Activated naive CD4-positive, alpha-beta T cell treated with Interleukin-2 at 50 U/mL for 16 hours (primary cell): ENCODE data around the gene NEK6.

ENCODE experiments used
- DNase-seq: peaks from one replicate; pipeline ENCODE4 v3.0.0-alpha.2; 2020

Gene NEK6

GRCh38 chr9:124346347-124347163, 88.8 kb downstream of the NEK6 start:
- no peak for DNase-seq

DNA sequence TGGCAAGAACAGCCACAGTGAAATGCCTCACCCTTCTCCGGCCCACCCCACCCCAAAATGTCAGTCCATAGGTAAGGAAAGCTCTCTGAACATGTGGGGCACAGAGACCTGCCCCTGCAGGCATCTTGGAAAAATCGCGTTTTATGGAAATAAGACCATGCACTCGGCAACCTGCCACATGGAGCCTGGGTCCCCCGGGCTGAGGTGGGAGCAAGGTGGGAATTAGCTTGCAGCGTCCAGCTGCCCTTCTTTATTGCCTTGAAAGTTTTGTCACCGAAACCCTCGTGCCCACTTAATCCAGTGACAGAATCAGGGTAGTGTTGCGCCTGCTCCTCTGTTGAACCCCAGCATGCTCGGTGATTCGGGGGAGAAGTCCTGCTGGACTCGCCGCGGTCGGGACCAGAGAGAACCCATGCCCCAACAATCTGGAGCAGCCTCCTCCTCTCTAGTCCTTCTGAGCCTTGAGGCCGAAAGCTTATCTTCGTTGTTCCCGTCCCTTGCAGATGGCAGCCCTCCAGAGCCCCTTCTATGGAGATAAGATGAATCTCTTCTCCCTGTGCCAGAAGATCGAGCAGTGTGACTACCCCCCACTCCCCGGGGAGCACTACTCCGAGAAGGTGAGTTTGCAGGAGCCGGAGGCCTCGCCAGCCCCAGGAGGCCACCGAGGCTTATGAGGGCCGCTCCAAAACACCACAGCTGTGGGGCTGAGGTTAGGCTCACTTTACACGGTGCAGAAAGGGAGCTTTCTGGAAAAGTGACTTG, 89.6 kb downstream of the NEK6 start:
- DNase-seq: no peak

DNA sequence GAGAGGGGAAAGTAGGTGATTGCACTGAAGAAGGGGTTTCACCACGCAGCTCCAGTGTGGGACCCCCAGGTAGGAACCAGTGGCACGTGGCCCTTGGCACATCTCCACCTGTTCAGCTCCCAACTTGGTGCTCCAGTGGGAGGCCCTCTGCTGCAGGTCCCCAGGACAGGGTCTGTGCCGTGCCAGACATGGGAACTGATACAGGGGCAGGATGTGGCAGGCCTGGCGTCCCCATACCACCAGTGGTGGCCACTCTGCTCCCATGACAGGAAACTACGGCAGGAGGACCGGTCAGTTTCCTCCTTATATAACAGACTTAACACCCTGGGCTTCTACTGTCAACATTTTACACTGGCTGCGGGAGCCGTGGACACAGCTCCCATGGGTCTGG, 90.2 kb downstream of the NEK6 start:
- no peak for DNase-seq

GRCh38 chr9:124348363-124348762, 90.6 kb downstream of the NEK6 start:
- no peak for DNase-seq

DNA sequence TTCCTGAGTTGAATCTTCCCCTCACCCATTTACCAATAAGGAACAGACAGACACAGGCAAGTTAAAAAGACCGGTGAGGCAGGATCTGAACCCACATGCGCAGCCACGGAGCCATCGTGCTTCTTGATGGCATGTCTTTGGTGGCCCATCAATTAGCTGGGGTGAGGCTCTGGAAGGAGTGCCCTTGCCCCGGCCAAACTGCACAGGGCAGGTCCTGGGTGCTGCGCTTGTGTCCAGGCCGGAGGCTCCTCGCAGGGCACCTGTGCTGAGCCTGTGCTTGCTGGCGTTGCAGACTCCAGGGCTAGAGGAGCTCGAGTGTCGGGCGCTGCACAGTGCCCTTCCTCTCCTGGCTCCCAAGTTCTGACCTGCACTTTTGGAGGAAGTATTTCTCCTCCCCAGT, 91.1 kb downstream of the NEK6 start:
- DNase-seq: no peak

GRCh38 chr9:124349267-124349666, 91.5 kb downstream of the NEK6 start:
- DNase-seq: no peak

DNA sequence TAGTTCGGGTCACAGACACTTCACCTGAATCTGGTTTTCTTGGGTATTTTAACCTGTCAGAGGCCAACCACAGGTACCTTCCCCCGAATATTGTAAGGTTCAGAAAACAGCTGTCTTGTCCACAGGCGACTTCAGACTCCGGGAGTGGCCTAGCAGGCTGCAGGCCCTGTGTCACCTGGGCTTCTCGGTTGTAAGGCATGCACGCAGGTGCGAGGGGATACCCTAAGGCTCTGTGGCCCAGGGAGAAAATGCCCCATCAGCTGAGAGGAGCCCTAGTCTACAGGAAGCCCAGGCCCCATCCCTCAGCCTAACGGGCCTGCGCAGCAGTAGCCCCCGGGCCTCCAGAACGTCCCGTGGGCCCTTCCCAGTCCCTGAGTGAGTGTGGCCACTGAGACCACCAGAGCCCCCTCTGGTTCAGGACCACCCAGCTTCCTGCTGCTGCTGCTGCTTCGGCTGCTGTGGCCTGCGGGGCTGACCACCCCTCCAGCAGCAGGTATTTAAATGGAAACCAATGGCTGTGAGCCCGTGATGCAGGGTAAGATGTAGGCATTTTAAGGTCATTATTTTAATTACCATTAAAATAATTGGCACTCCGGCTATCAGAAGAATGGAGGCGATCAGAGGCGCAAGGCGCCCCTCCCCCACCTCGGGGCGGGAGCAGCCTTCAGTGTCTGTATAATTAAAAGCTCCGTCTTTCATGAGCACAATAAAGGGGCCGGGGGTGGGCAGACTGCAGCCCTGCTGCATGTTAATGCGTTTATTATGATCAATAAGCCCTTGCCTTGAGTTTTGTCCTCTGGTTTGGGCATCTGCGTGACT, 92.1 kb downstream of the NEK6 start:
- no peak for DNase-seq

DNA sequence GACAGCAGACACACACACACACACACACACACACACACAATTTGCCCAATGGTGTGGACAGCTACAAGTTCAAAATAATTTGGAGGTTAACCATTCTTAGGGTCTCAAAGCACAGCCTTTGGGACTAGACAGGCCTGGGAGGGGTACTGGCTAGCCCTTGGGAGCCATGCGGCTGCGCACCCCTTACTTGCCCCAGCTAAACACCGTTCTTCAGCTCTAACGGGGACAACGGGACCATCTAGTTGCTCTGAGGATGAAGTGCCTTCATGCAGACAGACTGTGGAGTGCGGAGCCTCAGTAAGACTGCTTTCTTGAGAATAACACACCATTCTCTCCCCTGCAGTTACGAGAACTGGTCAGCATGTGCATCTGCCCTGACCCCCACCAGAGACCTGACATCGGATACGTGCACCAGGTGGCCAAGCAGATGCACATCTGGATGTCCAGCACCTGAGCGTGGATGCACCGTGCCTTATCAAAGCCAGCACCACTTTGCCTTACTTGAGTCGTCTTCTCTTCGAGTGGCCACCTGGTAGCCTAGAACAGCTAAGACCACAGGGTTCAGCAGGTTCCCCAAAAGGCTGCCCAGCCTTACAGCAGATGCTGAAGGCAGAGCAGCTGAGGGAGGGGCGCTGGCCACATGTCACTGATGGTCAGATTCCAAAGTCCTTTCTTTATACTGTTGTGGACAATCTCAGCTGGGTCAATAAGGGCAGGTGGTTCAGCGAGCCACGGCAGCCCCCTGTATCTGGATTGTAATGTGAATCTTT, 92.9 kb downstream of the NEK6 start:
- DNase-seq: no peak

DNA sequence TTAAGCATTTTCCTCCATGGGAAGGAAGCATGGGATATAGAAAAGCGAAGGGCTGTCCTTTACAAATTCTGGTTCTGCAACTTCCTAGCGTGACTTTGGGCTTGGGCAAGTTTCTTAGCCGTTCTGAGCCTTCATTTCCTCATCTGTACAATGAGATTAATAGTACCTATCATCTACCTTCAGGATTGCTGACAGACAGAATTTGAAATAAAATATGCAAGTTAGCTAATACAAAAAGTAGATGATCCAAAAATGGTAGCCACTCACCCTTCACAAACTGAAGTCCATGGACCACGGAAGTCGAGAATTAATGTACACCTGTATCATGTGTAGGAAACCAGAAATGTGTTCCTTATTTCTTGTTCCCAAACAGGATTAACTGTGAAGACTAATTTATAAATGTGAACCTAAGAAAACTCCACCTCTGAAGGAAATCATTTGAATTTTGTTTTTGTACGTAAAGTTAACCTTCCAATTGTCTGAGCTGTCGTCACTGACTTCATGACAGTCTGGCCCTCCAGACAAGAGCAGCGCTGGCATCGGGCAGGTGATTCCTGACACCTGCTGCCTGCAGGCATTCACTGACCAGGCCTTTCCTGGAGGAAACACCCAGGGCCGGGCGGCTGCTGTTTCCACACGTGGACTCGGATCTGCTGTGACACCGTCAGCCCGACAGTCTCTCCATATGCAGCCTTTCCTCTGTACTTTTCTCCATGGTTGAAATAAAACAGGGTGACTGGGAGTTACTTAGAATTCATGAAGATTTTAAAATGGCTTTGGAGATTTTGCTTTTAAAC, 94.1 kb downstream of the NEK6 start:
- DNase-seq: no peak

DNA sequence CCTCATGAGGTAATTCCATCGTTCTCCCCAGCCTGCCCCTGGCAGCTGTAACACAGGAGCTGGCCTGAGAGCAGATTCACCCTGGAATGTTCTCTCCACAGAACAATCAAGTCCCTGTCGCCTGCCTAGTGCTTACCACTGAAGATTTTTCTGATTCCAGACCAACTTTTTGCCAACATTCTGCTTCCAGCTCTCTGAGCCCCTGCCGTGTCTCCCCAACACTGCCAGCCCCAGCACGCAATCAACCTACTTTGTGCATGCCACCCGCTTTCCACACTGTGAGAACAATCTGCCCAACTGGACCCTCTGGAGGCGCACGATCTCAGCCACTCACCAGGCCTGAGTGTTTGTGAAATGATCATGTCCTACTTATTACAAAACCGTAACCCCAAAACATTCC, 94.9 kb downstream of the NEK6 start:
- no peak for DNase-seq

DNA sequence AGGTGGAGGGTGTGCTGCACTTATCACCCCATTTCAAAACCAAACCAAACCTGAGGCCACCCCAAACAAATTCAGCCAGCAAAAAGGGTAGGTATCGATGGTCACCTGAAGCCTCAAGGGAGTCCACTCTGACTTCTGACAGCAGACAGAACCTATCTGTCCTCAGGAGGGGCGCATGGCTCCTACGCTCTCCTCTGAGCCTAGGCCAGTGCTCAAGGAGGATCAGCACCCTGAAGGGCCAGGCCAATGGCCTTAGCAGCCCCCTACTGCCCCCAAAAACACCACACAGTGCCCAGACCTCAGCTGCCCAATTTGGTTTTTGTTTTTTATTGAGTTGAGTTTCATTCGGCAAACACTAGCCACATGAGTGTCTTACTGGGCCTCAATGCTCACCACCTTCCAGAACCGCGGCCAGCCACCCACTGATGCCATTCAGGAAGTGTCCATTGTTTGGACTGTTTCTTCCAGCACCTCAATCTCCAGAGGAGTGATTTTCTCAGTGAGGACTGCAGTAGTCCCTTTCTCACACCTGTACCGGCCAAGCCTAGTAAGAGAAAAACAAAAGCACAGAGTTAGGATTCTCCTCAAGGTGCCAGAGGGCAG, 95.5 kb downstream of the NEK6 start:
- DNase-seq: no peak

DNA sequence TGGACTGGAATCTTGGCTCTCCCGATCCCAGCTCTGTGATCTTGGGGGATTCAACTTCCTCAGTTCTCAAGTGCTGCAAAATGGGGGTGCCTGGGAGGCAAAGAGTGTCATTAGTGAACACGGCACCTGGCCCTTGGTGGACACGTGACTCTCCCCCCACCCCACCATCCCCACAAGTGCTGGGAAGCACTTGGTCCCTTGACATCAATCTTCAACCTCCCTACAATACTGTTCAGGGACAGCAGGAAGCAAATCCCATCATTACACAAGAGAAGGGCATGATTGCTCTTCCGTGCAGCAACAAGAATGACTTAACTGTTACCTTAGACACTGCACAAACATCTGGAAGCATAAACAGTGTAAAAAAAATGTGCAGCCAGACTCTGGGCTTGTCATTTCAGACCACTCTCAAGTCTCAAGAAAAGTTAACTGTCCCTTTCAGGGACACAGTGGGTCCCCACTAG, 96.1 kb downstream of the NEK6 start:
- DNase-seq: no peak

- no peak for DNase-seq
Measured at GRCh38 chr9:124354346-124355038, 96.7 kb downstream of the NEK6 start.

DNA sequence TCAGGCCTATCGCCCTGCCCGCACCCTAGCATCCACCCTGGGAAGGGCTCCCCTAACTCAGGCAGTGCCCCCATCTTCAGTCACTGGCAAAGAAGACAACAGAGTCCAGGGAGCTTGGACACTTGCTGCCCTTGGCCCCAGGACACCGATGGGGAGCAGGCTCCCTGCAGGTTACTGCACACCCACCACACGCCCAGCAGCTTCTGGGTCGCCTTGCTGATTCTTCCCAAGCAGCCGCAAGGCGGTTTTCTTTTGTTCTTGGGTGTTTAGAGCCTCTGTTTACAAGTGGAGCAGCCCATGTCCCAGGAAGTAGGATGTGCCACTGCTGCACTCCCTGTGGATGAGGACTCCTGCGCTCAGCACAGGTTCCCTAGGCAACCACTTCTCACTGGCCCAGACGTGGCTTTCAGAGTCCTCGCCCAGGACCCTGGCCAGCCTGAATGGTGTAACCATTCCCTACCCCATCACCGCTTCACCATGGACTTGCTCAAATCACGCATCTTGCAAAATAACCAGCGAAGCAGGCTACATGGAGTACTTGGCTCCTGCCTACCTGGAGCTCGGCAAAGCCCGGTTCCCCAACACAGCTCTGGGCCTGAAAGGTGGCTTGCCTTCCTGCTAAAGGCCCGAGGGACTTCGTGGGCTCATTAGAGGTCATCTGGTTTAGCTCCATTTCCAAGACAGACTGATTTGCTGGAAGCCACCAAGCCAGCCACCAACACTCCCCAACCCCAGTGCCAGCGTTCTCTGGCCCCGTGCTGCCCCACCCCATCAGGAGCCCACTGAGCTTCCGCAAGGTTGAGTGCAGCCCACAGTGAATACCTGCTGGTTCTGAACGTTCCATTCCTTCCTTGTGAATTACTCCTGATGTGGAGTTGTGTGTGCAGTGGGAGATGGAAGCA, 97.5 kb downstream of the NEK6 start:
- DNase-seq: no peak

DNA sequence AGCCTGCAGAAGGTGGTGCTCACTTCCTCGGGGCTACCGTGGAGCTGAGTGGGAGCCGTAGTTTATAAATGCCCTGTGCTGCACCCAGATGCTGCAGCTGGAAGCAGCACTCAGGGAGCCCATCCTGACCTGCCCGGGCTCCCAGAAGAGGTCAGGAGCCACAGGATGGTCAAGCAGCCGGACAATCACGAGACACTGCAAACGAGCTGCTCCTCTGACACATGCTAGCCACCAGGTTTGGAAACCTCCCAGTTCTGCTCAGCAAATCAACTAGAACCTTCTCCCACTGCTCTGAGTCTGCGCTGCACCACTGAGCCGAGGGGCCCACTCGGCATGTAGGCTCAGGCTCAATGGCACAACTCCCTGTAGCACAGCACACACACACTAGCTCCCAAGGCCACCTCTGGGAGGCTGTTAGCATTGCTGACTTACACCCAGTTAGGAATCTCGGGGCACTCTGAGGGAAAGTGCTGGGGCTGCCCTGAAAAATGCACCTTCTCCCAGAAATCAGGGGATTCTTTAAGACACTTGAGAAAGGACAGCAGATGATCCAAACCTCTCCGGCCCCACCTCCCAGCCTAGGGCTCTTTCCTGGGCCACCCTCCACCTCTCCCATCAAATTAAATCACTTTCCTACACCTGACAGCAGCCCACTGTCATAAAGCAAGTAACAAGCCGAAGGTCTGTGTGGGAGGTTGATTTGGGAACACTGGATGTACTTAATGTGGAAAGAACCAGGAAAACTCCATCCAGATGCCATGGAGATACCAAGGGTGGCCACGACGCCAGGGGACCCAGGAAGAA, 98.4 kb downstream of the NEK6 start:
- no peak for DNase-seq

DNA sequence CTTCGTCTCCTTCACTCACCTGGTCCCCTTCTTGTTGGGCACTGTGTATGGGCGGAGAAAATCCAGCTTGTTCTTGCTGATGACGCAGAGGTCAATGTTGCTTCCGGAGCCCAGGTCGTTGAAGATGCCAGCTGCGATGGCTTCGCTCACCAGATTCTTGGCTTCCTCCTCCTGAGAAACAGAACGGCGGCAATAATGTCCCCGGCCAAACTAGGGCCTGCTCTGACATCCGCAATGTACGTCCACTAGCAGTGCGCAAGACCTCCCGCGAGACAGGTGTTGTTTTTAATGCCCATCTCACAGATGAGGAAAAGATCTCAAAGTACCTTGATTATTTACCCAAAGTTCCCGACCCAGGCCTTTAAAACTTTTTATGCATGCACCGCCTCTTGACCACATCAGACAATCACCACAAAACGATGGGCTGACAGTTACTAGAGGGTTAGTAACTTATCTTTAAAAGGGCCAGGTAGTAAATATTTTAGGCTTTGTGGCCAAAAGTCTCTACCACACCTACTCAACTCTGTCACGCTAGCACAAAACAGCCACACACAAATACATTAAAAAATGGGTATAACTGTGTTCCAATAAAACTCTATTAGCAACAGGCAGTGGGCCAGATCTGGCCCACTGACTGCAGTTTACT, 99.1 kb downstream of the NEK6 start:
- DNase-seq: no peak

- DNase-seq: no peak
Measured at GRCh38 chr9:124357721-124358361, 100.1 kb downstream of the NEK6 start.

GRCh38 chr9:124358631-124359030, 100.9 kb downstream of the NEK6 start:
- no peak for DNase-seq
